SK-N-SH (cell line): Measurements from ENCODE around the gene INPP5A. TPM values are rescaled to one million over a fixed set of nuclear protein-coding genes. Genes with fewer than 3 reads are reported as not detected.

Experiments used
- CTCF ChIA-PET: fragments of 300-600, 350-600 bp; formaldehyde crosslinking; extraction: SDS; loops from one replicate; lab custom pipeline; 2021; lab: Yijun Ruan, JAX
- POLR2A ChIA-PET: fragments of 350-600 bp; sonication (Branson Sonifier 250); formaldehyde crosslinking; extraction: SDS; loops from one replicate; lab custom pipeline; 2020; ENCODE audit warnings: antibody characterized with exemption, inconsistent platforms; lab: Yijun Ruan, JAX
- DNase-seq: peaks from one replicate; pipeline ENCODE4 v3.0.0; 2012
- H2AFZ ChIP-seq: fragments of 200-600 bp; sonication (generic); 2 replicates; pipeline ENCODE4 v1.8.1; 2016; ENCODE audit warnings: antibody characterized with exemption, mild to moderate bottlenecking, low read depth
- H3F3A ChIP-seq: fragments of 200-600 bp; sonication (generic); replicated peaks from 2 replicates; pipeline ENCODE3; 2016; ENCODE audit warnings: antibody characterized with exemption, mild to moderate bottlenecking; ENCODE audit not compliant: insufficient read depth
- H3K27ac ChIP-seq, 2 experiments: fragments of 200-500 bp in 1 of 2; fragments of 200-600 bp in 1 of 2; sonication (Bioruptor generic) in 1 of 2; sonication (generic), shearing (Covaris generic) in 1 of 2; 2 replicates each; pipeline versions ENCODE4 v1.5.1 to v1.6.1; 2014 to 2016; ENCODE audit warnings: low read depth in 2 of 2, inconsistent platforms in 1 of 2, low read length in 1 of 2, mild to moderate bottlenecking in 1 of 2, mixed read lengths in 1 of 2
- H3K27me3 ChIP-seq: fragments of 200-600 bp; sonication (generic), shearing (Covaris generic); 2 replicates; pipeline ENCODE4 v1.6.1; 2016; ENCODE audit warnings: mixed run types; ENCODE audit not compliant: insufficient read depth
- H3K36me3 ChIP-seq, 2 experiments: fragments of 200-500 bp in 1 of 2; fragments of 200-600 bp in 1 of 2; sonication (Bioruptor generic) in 1 of 2; sonication (generic) in 1 of 2; replicated peaks in 1 of 2; 2 replicates each; pipeline versions ENCODE3 to v1.5.1; 2014 to 2016; ENCODE audit warnings: low read length in 1 of 2, mild to moderate bottlenecking in 1 of 2; ENCODE audit not compliant: insufficient read depth in 2 of 2, control insufficient read depth in 1 of 2
- H3K4me1 ChIP-seq, 2 experiments: fragments of 200-500 bp in 1 of 2; fragments of 200-600 bp in 1 of 2; sonication (Bioruptor generic) in 1 of 2; sonication (generic), shearing (Covaris generic) in 1 of 2; 2 replicates each; pipeline versions ENCODE4 v1.5.1 to v1.6.1; 2014 to 2016; ENCODE audit warnings: low read depth in 1 of 2, low read length in 1 of 2, mixed run types in 1 of 2; ENCODE audit not compliant: insufficient read depth in 2 of 2, control insufficient read depth in 1 of 2
- H3K4me2 ChIP-seq: fragments of 200-600 bp; sonication (generic), shearing (Covaris generic); 2 replicates; pipeline ENCODE4 v1.6.1; 2017; ENCODE audit warnings: mixed run types
- H3K4me3 ChIP-seq, 2 experiments: fragments of 200-500 bp in 1 of 2; fragments of 200-600 bp in 1 of 2; sonication (Bioruptor generic) in 1 of 2; sonication (generic), shearing (Covaris generic) in 1 of 2; 2 replicates each; pipeline versions ENCODE4 v1.5.1 to v1.8.1; 2014 to 2016; ENCODE audit warnings: low read depth in 2 of 2, inconsistent platforms in 1 of 2, low read length in 1 of 2, mild to moderate bottlenecking in 1 of 2, mixed read lengths in 1 of 2, moderate library complexity in 1 of 2
- H3K79me2 ChIP-seq: fragments of 200-600 bp; sonication (generic); 2 replicates; pipeline ENCODE4 v1.8.1; 2017; ENCODE audit warnings: mild to moderate bottlenecking; ENCODE audit not compliant: insufficient read depth
- H3K9ac ChIP-seq: fragments of 200-600 bp; sonication (generic); 2 replicates; pipeline ENCODE4 v1.6.1; 2017; ENCODE audit warnings: mixed run types
- H3K9me2 ChIP-seq: fragments of 200-600 bp; sonication (generic); 2 replicates; pipeline ENCODE4 v1.6.1; 2017; ENCODE audit warnings: mixed run types
- H3K9me3 ChIP-seq: fragments of 200-600 bp; sonication (generic); 2 replicates; pipeline ENCODE4 v1.6.1; 2017; ENCODE audit warnings: mixed run types, mild to moderate bottlenecking, moderate library complexity
- H4K20me1 ChIP-seq: fragments of 200-600 bp; sonication (generic); 2 replicates; pipeline ENCODE4 v1.6.1; 2017; ENCODE audit warnings: mild to moderate bottlenecking, mixed run types; ENCODE audit not compliant: insufficient read depth
- CHD2 ChIP-seq: fragments of 150-350 bp; IDR thresholded peaks from 2 replicates; pipeline ENCODE4 v1.6.1; 2018; ENCODE audit warnings: low read length; ENCODE audit not compliant: partially characterized antibody
- CTCF ChIP-seq: fragments of 200-600 bp; sonication (generic); IDR thresholded peaks from 2 replicates; pipeline ENCODE4 v1.6.1; 2017; ENCODE audit warnings: antibody characterized with exemption, mild to moderate bottlenecking, moderate library complexity
- EP300 ChIP-seq, 2 experiments: IDR thresholded peaks; 2 replicates each; pipeline versions ENCODE4 v1.4.0 to v1.6.1; 2012; ENCODE audit warnings: borderline replicate concordance in 1 of 2, low read depth in 1 of 2, low read length in 1 of 2
- FOSL2 ChIP-seq: IDR thresholded peaks from 2 replicates; pipeline ENCODE4 v1.4.0; 2012; ENCODE audit warnings: low read depth, mild to moderate bottlenecking, moderate library complexity, borderline replicate concordance
- FOXM1 ChIP-seq: IDR thresholded peaks from 2 replicates; pipeline ENCODE4 v1.4.0; 2012; ENCODE audit warnings: low read depth, mild to moderate bottlenecking
- GABPA ChIP-seq: IDR thresholded peaks from 2 replicates; pipeline ENCODE4 v1.4.0; 2012; ENCODE audit warnings: low read depth, mild to moderate bottlenecking
- IRF3 ChIP-seq: fragments of 150-350 bp; IDR thresholded peaks from 2 replicates; pipeline ENCODE4 v1.6.1; 2016; ENCODE audit warnings: mild to moderate bottlenecking, low read depth, low read length
- JUND ChIP-seq: IDR thresholded peaks from 2 replicates; pipeline ENCODE4 v1.4.0; 2012
- MXI1 ChIP-seq: IDR thresholded peaks from 2 replicates; pipeline ENCODE4 v1.6.1; 2012; ENCODE audit warnings: mild to moderate bottlenecking, low read depth, low read length, improper control_type of control experiment
- NFIC ChIP-seq: IDR thresholded peaks from 2 replicates; pipeline ENCODE4 v1.4.0; 2012; ENCODE audit warnings: borderline replicate concordance
- NRF1 ChIP-seq: IDR thresholded peaks from 2 replicates; pipeline ENCODE4 v1.6.1; 2012; ENCODE audit warnings: low read depth, mild to moderate bottlenecking, low read length
- PBX3 ChIP-seq: IDR thresholded peaks from 2 replicates; pipeline ENCODE4; 2012
- POLR2AphosphoS5 ChIP-seq: IDR thresholded peaks from 2 replicates; pipeline ENCODE4 v1.6.1; 2012; ENCODE audit warnings: low read depth, low read length
- RAD21 ChIP-seq: IDR thresholded peaks from 2 replicates; pipeline ENCODE4 v1.6.1; 2012; ENCODE audit warnings: mild to moderate bottlenecking, low read length
- RXRA ChIP-seq: IDR thresholded peaks from 2 replicates; pipeline ENCODE4 v1.4.0; 2012; ENCODE audit warnings: low read depth, mild to moderate bottlenecking, borderline replicate concordance
- SIN3A ChIP-seq: IDR thresholded peaks from 2 replicates; pipeline ENCODE4 v1.6.1; 2012; ENCODE audit warnings: low read depth, mild to moderate bottlenecking, low read length, moderate library complexity, borderline replicate concordance
- SMC3 ChIP-seq: IDR thresholded peaks from 2 replicates; pipeline ENCODE4 v1.6.1; 2012; ENCODE audit warnings: low read depth, low read length, improper control_type of control experiment
- USF1 ChIP-seq: IDR thresholded peaks from 2 replicates; pipeline ENCODE4 v1.4.0; 2012; ENCODE audit warnings: low read depth, borderline replicate concordance
- YY1 ChIP-seq: IDR thresholded peaks from 2 replicates; pipeline ENCODE4 v1.4.0; 2012; ENCODE audit warnings: low read depth, mild to moderate bottlenecking
- WGBS: methylation state at CpG from one replicate; pipeline ENCODE4 v1.1.6; 2017; ENCODE audit warnings: low lambda C conversion rate; 5-methylcytosine and 5-hydroxymethylcytosine counted together
- polyA plus RNA-seq, 3 experiments: library from polyadenylated mRNA; depleted of rRNA; stranded (reverse); fragments of >200 nt; gene quantifications; 2 replicates each; pipeline ENCODE4 v1.2.3, GENCODE V29; 2012
- TF ChIP-seq, protein P1 (sequence below): IDR thresholded peaks from 2 replicates; pipeline ENCODE4 v1.6.1; 2012; ENCODE audit warnings: mild to moderate bottlenecking, low read depth, low read length, moderate library complexity

INPP5A gene
- polyA plus RNA-seq, 1 of the 3 experiments (the other 2 are of a cell fraction), result 12.0 TPM

DNA sequence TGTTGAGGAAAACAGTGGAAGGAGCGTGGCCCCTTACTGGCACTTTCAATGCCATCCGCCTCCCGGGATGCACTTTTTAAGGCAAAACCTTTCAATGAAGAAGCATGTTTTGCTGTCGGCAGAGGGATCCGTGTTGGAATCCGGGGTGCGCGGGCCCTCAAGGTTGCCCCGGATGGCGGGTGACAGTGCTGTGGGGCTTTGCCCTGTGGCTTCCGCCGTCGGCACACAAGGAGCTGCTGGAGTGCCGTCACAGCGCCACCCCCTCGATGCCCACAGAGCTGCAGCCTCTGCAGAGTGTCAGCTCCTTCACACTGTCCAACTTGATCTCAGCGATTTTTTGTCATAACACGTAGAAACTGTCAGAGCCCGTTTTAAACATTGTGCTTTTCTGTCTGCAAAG is 189.4 kb downstream of the INPP5A start:
- Histone ChIP-seq H3K9me3 (no peaks in the 10 kb centered on the region), H3K4me1 (peaks cover 0 to 19% of the 10 kb centered on the region in 2 experiments; a peak in 1 of 4 replicates), H3K9me2 (no peaks in the 10 kb centered on the region), H3K36me3 (no peaks in the 10 kb centered on the region), H4K20me1 (no peaks in the 10 kb centered on the region), H3F3A (no peaks in the 10 kb centered on the region), H3K27ac (no peak overlapping the region), H3K9ac (no peak overlapping the region), H3K27me3 (no peaks in the 10 kb centered on the region), H3K4me3 (no peak overlapping the region), H3K79me2 (no peaks in the 10 kb centered on the region), H3K4me2 (no peak overlapping the region), H2AFZ (no peak overlapping the region)
- no peak for DNase-seq
- WGBS, result 92% methylated on average over 19 of the region's 19 CpGs
- POLR2A ChIA-PET, result no interaction called here
- CTCF ChIA-PET, result interaction anchor here (1.0 kb wide), 1 partner anchor 72 kb away, joined by 3 read pairs; no protein-coding TSS in a partner anchor
- no peak for TF ChIP-seq RAD21
- TF ChIP-seq YY1, result no peak
- TF ChIP-seq USF1, result no peak
- TF ChIP-seq MXI1, result no peak
- TF ChIP-seq GABPA, result no peak
- TF ChIP-seq JUND, result no peak
- TF ChIP-seq FOXM1, result no peak
- TF ChIP-seq SMC3, result no peak
- no peak for TF ChIP-seq CTCF
- no peak for TF ChIP-seq FOSL2

- DNase-seq, result no peak
- Histone ChIP-seq H4K20me1 (no peaks in the 10 kb centered on the region), H3K9me2 (no peaks in the 10 kb centered on the region), H3K27me3 (no peaks in the 10 kb centered on the region), H3K36me3 (no peaks in the 10 kb centered on the region), H3K79me2 (no peaks in the 10 kb centered on the region), H3K27ac (no peak overlapping the region), H3K4me2 (no peak overlapping the region), H3K4me3 (no peak overlapping the region), H3K9ac (no peak overlapping the region), H2AFZ (no peak overlapping the region), H3F3A (no peaks in the 10 kb centered on the region), H3K4me1 (peaks cover 0 to 19% of the 10 kb centered on the region in 2 experiments; a peak in 1 of 4 replicates), H3K9me3 (no peaks in the 10 kb centered on the region)
- CTCF ChIA-PET, result interaction anchor here (1.0 kb wide), 1 partner anchor 73 kb away, joined by 3 read pairs; no protein-coding TSS in a partner anchor
- POLR2A ChIA-PET, result no interaction called here
- WGBS, result 98% methylated on average over 13 of the region's 13 CpGs
- TF ChIP-seq SIN3A (no peak), USF1 (no peak), CHD2 (no peak), POLR2AphosphoS5 (no peak), IRF3 (no peak), NRF1 (no peak), PBX3 (no peak), RXRA (no peak), NFIC (no peak), MXI1 (no peak), EP300 (IDR thresholded peaks at IDR 0.05; ENCODE audit: borderline replicate concordance in 1 of 2, low read depth in 1 of 2, low read length in 1 of 2) (no peak)
- TF ChIP-seq, protein P1, sequence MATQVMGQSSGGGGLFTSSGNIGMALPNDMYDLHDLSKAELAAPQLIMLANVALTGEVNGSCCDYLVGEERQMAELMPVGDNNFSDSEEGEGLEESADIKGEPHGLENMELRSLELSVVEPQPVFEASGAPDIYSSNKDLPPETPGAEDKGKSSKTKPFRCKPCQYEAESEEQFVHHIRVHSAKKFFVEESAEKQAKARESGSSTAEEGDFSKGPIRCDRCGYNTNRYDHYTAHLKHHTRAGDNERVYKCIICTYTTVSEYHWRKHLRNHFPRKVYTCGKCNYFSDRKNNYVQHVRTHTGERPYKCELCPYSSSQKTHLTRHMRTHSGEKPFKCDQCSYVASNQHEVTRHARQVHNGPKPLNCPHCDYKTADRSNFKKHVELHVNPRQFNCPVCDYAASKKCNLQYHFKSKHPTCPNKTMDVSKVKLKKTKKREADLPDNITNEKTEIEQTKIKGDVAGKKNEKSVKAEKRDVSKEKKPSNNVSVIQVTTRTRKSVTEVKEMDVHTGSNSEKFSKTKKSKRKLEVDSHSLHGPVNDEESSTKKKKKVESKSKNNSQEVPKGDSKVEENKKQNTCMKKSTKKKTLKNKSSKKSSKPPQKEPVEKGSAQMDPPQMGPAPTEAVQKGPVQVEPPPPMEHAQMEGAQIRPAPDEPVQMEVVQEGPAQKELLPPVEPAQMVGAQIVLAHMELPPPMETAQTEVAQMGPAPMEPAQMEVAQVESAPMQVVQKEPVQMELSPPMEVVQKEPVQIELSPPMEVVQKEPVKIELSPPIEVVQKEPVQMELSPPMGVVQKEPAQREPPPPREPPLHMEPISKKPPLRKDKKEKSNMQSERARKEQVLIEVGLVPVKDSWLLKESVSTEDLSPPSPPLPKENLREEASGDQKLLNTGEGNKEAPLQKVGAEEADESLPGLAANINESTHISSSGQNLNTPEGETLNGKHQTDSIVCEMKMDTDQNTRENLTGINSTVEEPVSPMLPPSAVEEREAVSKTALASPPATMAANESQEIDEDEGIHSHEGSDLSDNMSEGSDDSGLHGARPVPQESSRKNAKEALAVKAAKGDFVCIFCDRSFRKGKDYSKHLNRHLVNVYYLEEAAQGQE, result no peak
Observed at GRCh38 chr10:132727411-132727810, 189.8 kb downstream of the INPP5A start.
